HG02884 (cell line): ENCODE measurements around the gene EXOC6B.

ENCODE experiments used
- ATAC-seq: cut with Tn5 transposase; IDR thresholded peaks from one replicate; pipeline ENCODE4 v1.9.1; 2021; ENCODE audit warnings: mild to moderate bottlenecking, moderate library complexity; ENCODE audit not compliant: unreplicated experiment

Gene EXOC6B

DNA sequence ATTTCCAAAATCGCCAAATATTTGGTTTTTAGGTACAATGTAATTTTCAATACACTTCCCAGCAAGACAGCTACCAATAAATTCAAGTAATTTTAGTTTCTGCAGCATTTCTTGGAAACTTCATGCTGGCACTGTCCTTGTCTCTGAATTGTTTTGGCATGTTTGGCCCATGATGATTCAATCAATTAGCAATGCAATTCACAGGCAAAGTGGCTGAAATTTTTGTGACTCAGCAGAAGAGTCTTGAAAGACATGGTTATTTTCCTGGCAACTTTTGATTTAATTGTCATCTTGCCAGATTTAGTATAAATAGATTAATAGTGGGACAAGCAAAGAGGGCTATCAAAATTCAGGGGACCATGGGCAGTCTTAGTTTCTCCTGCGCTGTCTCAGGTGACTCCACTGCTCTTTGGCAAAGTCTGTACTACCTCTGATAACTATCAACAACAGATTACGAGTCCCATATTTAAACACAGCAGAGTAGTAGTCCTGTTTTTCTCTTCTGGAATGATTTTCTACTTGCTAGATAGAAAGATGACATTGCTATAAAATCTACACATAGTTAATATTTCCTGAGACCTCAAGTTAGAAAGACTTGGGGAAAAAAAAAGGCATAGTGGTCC lies 589.3 kb downstream of the EXOC6B start:
- ATAC-seq, result no peak

DNA sequence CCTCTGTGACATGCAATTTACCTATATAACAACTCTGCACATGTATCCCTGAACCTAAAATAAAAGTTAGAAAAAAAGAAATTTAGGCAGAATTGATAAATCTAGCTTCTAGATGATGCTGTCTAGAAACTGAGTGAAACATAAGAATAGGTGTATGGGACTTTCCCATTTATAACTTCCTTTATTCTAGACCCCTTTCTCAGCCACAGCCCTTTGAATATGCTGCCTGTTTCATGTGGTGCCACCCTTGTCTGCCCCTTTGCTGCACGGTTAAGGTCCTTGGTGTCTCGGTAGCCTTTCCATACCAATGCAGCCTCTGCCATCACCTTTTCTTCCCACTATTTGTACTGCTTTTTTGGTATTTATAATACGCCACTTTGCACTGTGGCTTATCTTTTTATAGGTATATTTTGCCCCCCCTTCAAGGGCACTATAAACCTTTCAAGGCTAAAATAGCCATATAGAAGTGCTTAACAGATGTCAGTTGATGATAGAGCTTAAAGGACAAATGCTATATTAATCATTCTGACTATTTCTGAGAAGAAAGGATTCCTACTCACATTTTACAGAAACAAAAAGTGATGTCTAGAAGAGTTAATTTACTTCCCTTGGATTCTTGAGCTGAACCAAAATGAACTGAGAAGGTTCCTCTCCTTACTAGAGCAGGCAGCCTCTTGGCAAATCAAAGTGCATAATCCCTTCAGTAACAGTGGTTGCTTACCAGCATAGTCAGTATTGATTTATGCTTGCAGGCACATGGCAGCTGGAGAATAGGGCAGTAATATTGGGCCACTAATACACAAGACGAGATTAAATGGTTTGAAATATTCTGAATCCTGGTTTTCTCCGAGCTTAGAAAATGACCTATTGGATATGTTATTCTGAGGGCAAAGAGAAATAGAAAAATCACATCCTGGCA lies 590.1 kb downstream of the EXOC6B start:
- no peak for ATAC-seq

DNA sequence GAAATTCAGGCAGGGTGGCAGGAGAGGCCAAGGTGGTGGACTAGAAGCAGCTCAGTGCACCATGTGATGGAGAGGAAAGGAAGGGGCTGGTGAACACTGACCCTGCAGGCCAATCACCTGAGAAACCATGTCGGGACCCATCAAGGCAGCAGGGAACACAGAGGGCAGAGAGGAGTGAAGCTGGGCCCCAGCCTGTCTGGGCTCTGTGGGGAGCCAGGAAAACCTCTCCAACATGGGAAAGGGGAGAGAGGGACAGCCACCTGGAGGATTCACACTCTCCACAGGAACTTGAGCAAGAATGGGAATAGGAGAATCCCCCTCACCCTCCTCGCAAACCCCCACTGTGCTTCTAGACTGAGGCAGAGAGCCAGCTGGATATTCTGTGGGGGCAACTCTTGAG lies 592.6 kb downstream of the EXOC6B start:
- no peak for ATAC-seq

DNA sequence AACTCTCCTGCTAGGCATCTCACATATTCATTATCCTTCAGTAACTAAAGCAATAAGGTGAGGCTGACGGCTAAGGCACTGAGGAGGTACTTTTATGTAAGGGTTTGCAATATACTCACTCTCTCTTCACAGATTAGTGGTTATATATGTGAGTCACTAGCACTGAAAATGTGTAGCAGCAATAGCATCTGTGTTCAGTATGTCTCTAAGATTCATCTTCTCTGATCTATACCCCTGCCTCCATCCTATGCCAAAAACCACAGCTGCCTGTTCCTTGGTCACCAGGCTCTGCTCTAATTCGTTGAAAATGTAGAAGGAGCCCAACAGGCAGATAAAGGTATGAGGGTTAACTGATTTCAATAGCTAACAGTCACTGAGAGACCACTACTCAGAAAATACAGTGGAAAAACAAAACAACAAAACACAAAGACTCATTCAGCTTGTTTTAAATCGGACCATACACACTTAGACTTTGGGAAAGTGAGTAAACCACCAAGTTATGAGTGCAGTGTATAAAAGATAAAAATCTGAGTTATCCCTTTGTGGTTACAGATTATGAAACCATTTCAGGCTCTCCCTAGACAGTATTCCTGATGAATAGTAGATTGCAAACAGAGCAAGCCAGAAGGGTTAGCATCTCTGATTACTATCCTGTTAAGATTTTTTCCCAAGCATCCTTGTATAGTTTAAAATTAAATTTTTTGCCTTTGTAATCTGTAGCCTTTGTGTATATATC lies 602.8 kb downstream of the EXOC6B start:
- no peak for ATAC-seq

DNA sequence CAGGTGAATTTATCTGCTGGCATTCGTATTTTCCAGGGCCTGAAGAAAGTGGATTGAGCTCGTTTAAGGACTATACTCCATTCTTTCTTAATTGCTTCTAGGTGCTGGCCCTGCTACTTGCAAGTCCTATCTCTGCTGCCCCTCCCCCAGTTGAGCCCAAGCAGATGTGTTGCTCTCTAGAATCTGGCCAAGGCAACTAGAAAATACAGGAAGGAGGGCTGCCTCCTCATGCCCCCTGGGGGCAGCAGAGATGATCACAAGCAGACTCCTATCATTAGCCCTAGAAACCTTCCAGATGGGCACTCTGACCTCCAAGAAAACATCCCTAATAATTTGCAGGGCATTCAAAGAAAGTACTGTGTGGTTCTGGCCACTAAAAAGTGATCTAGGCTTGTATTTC lies 605.7 kb downstream of the EXOC6B start:
- ATAC-seq, result no peak

DNA sequence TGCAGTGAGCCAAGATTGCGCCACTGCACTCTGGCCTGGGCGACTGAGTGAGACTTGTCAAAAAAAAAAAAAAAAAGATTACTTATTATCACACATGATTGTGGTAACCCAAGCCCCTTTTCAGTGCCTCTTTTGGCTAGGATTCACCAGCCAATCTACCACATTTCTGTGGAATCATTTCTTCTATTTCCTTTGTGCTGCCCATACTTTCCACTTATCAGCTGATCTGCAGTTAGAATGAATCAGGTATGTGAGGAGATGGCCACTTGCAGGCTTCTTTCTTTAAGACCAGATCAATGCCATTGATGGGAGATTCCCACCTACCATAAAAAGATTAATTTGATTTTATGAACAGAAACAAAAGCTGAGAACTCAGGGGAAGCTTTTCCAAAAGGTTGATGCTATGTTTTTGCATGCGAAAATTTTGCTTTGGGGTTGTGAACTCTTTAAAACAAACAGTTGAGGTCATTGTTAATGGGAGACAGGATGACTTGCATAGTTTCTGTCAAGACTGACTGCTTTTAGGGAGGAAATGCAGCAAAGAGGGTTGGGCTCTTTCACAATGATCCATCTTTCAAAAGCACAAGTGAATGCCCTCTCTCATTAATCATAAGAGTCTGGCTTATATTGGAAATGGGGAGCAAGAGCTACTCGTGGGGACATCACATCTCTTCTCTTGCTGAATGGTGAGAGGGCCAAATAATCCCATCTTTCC lies 611.2 kb downstream of the EXOC6B start:
- no peak for ATAC-seq

DNA sequence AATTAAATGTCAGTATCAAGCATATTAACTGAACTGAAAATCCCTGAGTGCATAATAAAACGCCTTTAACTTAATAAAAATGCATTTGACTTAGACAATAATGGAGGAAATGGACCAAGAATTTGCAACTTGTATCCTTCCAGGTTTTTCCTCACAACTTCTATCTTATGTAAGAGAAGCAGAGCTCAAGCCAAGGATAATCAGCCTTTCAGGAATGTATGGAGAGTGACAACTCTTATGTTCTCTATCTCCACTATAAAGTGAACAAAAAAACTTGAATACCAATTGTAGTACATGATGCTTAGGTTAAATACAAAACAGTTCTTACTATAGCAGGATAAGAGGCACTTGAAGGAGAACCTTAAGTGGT lies 613.4 kb downstream of the EXOC6B start:
- ATAC-seq, result no peak

DNA sequence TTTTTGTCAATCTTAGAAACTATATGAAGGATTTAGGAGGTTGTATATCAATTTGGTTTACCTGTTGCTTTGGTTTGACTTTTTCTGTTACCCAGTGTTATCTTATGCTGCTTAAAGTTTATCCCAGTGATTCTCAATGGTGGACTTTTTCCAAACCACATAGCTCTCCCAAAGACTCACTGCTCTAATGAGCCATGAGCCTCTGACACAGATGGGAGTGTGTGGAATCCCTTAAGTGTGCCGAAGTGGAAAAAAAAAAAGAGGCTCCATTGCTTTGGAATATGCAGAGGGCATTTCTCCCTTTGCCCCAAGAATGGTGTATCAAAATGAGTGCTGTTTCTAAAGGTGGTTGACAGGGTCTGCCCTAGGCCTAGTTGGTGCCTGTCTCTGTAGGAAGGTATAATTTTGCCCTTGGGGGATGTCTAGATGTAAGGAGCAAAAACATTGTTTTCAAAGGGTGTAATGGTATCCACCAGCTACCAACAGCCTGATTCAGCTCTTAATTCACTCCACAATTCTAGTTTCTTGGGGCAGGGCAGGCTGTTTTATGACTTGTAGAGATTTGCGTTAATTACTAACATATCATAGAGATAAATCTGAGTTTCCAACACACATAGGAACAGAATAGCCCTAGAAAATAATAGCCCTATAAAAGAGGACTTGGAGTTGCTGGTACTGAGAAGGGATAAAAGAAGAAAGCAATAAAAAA lies 613.9 kb downstream of the EXOC6B start:
- no peak for ATAC-seq

DNA sequence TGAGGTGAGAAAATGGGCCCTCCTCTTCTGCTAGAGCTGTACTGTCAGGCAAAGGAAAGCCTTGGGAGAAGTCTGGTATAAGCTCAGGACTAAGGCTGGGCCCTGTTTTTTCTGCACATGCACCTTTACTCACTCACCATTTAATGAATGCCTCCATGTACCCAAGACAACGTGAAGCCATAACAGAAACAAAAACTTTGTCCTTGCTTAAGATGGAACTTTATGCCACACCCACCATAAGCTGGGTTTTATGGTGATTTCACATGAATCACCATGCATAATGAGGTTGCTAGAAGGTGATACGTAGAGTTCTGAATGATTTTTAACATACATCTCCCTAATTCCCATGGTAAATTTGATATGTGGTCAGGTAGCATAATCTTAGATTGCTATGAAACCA lies 614.5 kb downstream of the EXOC6B start:
- ATAC-seq, result no peak

DNA sequence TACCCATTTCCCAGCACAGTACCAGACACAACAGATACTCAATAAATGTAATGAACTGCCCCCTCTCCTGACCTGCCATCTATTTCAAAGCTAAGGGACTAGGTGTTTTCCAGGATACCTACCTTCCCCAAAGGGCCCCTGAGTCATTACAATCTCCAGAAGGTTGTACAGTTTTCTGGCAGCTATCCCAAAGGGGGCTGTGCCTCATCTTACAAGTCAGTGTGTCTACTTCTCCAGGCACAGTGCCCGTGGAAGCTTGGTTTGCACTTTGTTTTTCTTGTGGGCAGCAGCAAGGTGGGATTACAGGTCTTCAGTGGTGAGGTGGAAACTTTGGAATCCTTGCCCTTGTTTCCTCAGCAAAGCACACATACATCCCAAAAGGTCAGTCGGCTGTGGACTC lies 615.4 kb downstream of the EXOC6B start:
- ATAC-seq, result no peak

DNA sequence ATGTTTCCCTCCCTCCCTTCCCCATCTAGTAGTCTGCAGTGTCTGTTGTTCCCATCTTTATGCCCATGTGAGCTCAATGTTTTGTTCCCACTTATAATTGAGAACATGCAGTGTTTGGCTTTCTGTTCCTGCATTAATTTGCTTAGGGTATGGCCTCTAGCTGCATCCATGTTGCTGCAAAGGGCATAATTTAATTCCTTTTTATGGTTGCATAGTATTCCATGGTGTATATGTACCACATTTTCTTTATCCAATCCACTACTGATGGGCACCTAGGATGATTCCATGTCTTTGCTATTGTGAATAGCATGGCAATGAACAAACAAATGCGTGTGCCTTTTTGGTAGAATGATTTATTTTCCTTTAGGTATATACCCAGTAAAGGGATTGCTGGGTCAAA lies 617.6 kb downstream of the EXOC6B start:
- no peak for ATAC-seq

DNA sequence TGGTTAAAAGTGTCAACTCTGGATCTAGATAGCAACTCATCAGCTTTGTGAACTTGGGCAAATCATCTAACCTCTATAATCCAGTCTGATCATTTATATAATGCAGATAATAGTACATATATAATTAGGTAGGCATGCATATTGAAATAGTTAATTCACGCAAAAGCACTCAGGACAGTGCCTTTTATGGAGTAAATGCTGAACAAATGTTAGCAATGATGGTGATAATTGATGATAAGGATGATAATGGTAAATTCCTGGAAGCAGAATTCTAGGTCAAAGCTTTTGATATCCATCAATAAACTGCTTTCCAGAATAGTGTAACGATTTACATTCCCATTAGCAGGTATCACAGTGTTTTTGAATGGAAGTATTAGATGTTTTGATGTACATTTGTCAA lies 618.5 kb downstream of the EXOC6B start:
- no peak for ATAC-seq

DNA sequence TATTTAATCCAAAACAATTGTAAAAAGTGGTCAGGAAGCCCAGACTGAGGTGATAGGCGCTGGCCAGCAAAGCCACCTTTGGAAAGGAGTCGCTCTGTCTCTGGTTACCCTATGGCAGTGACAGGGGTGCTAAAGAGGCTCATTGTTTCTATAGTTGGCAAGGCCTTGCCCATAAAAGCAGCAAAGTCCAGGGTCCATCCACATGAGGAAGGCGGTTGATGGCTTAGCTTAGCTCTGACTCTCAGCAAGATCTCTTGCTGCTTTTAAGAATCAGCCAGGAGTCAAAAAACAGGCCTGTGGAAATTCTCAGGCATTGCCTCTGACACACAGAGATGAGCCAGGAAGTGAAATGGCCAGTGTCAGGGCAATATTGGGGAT lies 620.3 kb downstream of the EXOC6B start:
- no peak for ATAC-seq

DNA sequence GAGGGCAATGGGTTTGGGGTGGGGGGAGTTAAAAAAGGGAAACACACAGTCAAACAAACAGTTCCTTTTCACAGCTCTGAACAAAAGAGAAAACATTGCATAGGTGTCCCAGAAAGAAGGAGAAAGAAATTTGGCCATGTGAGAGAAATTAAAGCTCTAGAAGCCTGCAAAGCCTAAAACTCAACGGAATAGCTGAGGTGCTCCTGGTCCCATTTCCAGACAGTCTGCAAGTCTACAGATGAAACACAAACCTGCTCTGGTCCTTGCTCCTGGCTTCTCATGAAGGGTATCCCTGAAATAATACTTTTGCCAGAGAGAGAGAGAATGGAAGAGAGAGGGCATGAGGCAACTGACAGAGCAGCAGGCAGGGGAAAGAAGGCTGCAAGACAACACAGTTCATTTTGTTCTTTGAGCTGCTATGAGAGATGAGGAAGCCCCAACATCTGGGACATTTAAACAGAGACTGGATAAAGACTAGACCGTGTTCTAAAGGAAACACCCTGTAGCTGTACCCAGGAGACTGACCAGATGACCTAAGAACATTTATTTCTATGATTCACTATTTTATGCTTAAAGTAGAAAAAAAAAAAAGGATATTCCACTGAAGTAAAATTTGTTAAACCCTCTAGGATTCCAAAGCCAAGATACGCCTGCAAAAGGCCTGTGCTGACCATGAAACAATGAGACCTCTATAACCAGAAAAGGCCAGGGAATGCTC lies 620.9 kb downstream of the EXOC6B start:
- ATAC-seq, result no peak

DNA sequence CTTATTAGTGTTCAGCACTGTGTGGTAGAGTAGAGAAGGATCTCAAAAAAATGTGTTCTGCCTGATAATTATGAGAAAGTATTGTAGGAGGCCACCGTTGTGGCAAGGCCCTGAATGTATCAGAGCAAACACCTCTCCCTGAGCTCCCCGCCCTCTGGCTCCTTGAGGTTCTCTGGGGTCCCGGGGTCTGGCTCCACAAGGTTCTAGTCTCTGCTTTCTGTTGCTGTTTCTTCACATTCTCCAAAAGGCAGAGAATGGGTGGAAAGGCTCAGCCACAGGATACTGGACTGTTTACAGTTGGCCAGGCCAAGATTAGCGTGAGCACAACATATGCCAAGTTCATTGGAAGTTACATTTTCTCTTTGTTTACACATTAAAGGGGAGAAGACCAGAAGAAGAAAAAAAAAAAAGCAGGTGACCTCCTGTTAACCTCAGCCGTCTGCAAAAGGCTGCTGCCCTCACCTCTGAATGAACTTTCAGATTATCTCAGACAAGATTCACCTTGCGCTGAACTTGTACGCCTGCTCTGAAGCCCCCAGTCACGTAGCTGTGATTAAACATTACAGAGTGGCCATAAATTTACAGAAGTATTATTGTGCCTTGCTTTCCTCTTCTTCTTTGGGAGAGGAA lies 621.6 kb downstream of the EXOC6B start:
- no peak for ATAC-seq

DNA sequence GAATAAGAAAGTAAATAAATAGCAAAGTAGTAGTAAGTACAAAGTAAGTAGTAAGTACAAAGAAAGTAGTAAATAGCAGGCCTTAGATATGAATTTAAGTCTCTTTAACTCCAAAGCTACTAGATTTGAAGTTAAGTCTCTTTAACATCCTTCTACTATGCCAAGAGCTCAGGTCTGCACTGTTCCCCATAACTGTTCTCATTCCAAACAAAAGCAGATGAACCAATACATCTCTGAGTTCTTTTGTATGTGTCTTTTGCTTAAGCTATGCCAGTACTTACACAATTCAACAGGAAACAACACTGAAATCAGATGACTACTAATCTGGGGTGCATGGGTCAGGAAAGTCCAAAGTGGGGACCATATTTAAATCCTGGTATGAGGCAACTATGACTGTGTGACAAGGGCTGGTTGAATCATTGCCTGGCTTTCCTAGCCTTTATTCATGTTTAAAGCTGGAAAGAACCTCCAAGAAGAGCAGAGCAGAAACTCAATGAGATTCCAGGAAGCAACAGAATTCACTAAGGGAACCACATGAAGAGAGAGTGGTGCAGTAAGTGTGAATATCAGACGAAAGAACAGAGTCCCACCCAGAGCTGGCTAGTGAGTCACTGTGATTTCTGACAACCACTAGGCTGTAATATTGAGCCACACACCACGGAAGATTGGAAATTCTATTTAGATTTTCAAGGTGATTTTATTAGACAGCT lies 627.1 kb downstream of the EXOC6B start:
- ATAC-seq, result no peak

DNA sequence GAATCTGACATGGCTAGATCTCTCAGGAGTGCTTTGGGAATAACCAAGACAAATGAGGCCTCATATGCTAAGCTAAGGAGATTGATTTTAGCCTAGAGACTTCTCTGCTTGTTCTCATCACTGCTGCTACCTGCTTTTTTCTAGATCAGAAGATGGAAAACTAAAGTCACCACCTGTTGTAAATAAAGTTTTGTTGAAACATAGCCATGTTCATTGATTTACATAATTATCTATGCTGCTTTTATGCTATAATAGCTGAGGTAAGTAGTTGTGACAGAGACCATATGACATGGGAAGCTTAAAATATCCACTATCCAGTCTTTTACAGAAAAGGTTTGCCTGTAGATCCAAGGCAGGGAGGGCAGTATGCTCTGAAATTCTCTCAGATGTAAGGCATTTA lies 632.1 kb downstream of the EXOC6B start:
- ATAC-seq, result no peak

DNA sequence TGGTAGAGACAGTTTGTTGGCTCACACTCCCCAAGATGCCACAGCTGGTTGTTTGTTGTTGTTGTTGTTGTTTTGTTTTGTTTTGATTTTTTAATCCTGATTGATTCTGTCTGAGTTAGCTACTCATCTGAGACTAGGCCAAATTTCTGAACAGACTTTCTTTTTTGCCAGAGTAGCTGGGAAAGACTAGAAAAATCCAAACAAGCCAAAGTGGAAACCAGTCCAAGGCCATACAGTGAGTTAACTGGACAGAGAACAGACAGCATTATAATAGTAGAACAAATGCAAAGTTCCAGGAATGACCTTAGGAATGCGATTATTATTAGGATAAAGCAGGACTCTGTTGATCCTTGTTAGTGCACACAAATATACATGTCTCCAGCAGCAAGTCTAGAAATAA lies 634.4 kb downstream of the EXOC6B start:
- ATAC-seq, result no peak

DNA sequence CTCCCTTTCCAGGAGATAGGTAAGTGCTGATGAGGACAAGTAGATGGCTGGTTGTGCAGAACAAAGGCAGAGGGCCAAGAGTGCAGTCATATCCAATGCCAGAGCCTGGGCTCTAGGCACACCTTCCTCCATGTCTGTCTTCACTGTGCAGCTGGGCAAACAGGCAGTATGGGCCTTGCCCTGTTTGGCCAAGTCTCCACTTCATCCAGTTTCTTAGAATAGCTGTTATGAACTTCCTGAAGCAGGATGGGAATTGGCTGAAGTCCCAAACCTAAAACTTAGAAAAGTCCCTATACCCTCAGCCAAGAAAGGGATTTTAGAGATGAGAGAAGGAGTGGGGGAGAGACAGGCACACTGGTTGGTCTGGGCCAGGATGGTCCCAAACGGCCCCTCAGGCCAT lies 640.6 kb downstream of the EXOC6B start:
- no peak for ATAC-seq
